HEK293 (cell line): ENCODE data around the gene TRIB2.

Experiments used
- CTCF ChIA-PET: fragments of 350-600 bp; formaldehyde crosslinking; extraction: SDS; loops from one replicate; lab custom pipeline; 2021; ENCODE audit warnings: antibody characterized with exemption; lab: Yijun Ruan, JAX
- POLR2A ChIA-PET: fragments of 300-600 bp; formaldehyde crosslinking; extraction: SDS; loops from one replicate; lab custom pipeline; 2020; ENCODE audit warnings: antibody characterized with exemption, inconsistent platforms; lab: Yijun Ruan, JAX
- H3K27ac ChIP-seq: fragments of 200-500 bp; sonication (Bioruptor generic); 2 replicates; pipeline ENCODE4 v1.5.1; 2014; ENCODE audit warnings: low read depth, low read length, control low read depth, inconsistent platforms; ENCODE audit errors: extremely low read depth
- H3K36me3 ChIP-seq, 2 experiments: fragments of 200-500 bp in 1 of 2; sonication (Bioruptor generic) in 1 of 2; 1 replicate in 1 of 2; 2 replicates in 1 of 2; pipeline ENCODE4 v1.5.1; 2014 to 2017; ENCODE audit warnings: inconsistent platforms in 2 of 2, low read length in 2 of 2; ENCODE audit not compliant: control insufficient read depth in 2 of 2, insufficient read depth in 1 of 2
- H3K4me1 ChIP-seq: fragments of 200-500 bp; sonication (Bioruptor generic); 2 replicates; pipeline ENCODE4 v1.5.1; 2014; ENCODE audit warnings: mild to moderate bottlenecking, low read length, inconsistent platforms; ENCODE audit not compliant: control insufficient read depth, insufficient read depth
- H3K4me3 ChIP-seq: 2 replicates; pipeline ENCODE4 v1.5.1; 2011; ENCODE audit warnings: low read depth, mild to moderate bottlenecking, control low read depth, low read length, moderate library complexity
- H3K9me3 ChIP-seq: fragments of 200-500 bp; sonication (Bioruptor generic); 2 replicates; pipeline ENCODE4 v1.5.1; 2014; ENCODE audit warnings: low read depth, low read length, inconsistent platforms; ENCODE audit not compliant: control insufficient read depth, insufficient read depth
- WT1 ChIP-seq: fragments of 450-650 bp; formaldehyde crosslinking; IDR thresholded peaks from 2 replicates; pipeline ENCODE4 v1.5.1; 2016; ENCODE audit warnings: missing biosample characterization, missing genetic modification characterization
- ZBTB17 ChIP-seq: fragments of 450-650 bp; formaldehyde crosslinking; IDR thresholded peaks from 2 replicates; pipeline ENCODE4 v1.5.1; 2016; ENCODE audit warnings: missing biosample characterization, missing genetic modification characterization
- ZBTB21 ChIP-seq: fragments of 450-650 bp; formaldehyde crosslinking; IDR thresholded peaks from 2 replicates; pipeline ENCODE4 v1.5.1; 2017; ENCODE audit warnings: missing biosample characterization, missing genetic modification characterization
- ZBTB48 ChIP-seq: fragments of 450-650 bp; formaldehyde crosslinking; IDR thresholded peaks from 2 replicates; pipeline ENCODE4 v1.5.1; 2016; ENCODE audit warnings: missing biosample characterization, missing genetic modification characterization
- ZFP69B ChIP-seq: fragments of 450-650 bp; formaldehyde crosslinking; IDR thresholded peaks from 2 replicates; pipeline ENCODE4 v1.5.1; 2016; ENCODE audit warnings: missing biosample characterization, missing genetic modification characterization
- ZNF169 ChIP-seq: fragments of 450-650 bp; formaldehyde crosslinking; IDR thresholded peaks from 2 replicates; pipeline ENCODE4 v1.5.1; 2016; ENCODE audit warnings: missing biosample characterization, missing genetic modification characterization
- ZNF2 ChIP-seq: fragments of 450-650 bp; formaldehyde crosslinking; IDR thresholded peaks from 2 replicates; pipeline ENCODE4 v1.5.1; 2016; ENCODE audit warnings: missing biosample characterization, missing genetic modification characterization
- ZNF248 ChIP-seq: fragments of 450-650 bp; formaldehyde crosslinking; IDR thresholded peaks from 2 replicates; pipeline ENCODE4 v1.5.1; 2017; ENCODE audit warnings: missing biosample characterization, missing genetic modification characterization
- ZNF623 ChIP-seq: fragments of 450-650 bp; formaldehyde crosslinking; IDR thresholded peaks from 2 replicates; pipeline ENCODE4 v1.5.1; 2016; ENCODE audit warnings: missing biosample characterization, missing genetic modification characterization
- ZNF701 ChIP-seq: fragments of 450-650 bp; formaldehyde crosslinking; IDR thresholded peaks from 2 replicates; pipeline ENCODE4 v1.5.1; 2016; ENCODE audit warnings: missing biosample characterization, missing genetic modification characterization
- ZNF707 ChIP-seq: fragments of 450-650 bp; formaldehyde crosslinking; IDR thresholded peaks from 2 replicates; pipeline ENCODE4 v1.5.1; 2016; ENCODE audit warnings: missing biosample characterization, missing genetic modification characterization
- ZNF785 ChIP-seq: fragments of 450-650 bp; formaldehyde crosslinking; IDR thresholded peaks from 2 replicates; pipeline ENCODE4 v1.5.1; 2016; ENCODE audit warnings: missing biosample characterization, missing genetic modification characterization
- ZNF792 ChIP-seq: fragments of 450-650 bp; formaldehyde crosslinking; IDR thresholded peaks from 2 replicates; pipeline ENCODE4 v1.5.1; 2016; ENCODE audit warnings: missing biosample characterization, missing genetic modification characterization
- TF ChIP-seq, protein P1 (sequence below): fragments of 450-650 bp; formaldehyde crosslinking; IDR thresholded peaks from 2 replicates; pipeline ENCODE4 v1.5.1; 2016; ENCODE audit warnings: missing biosample characterization, missing genetic modification characterization
- TF ChIP-seq, protein P2 (sequence below): fragments of 450-650 bp; formaldehyde crosslinking; IDR thresholded peaks from 2 replicates; pipeline ENCODE4 v1.5.1; 2016; ENCODE audit warnings: missing biosample characterization, missing genetic modification characterization
- TF ChIP-seq, protein P3 (sequence below): fragments of 450-650 bp; formaldehyde crosslinking; IDR thresholded peaks from 2 replicates; pipeline ENCODE4 v1.5.1; 2017; ENCODE audit warnings: missing biosample characterization, missing genetic modification characterization
- TF ChIP-seq, protein P4 (sequence below): fragments of 450-650 bp; formaldehyde crosslinking; IDR thresholded peaks from 2 replicates; pipeline ENCODE4 v1.5.1; 2016; ENCODE audit warnings: missing biosample characterization, missing genetic modification characterization
- TF ChIP-seq, protein P5 (sequence below): fragments of 450-650 bp; formaldehyde crosslinking; conservative IDR thresholded peaks from 2 replicates; pipeline ENCODE4 v1.5.1; 2016; ENCODE audit warnings: low read depth, missing biosample characterization, missing genetic modification characterization
- TF ChIP-seq, protein P6 (sequence below): fragments of 450-650 bp; formaldehyde crosslinking; IDR thresholded peaks from 2 replicates; pipeline ENCODE4 v1.5.0; 2017; ENCODE audit warnings: missing biosample characterization, missing genetic modification characterization, borderline replicate concordance

Gene TRIB2

DNA sequence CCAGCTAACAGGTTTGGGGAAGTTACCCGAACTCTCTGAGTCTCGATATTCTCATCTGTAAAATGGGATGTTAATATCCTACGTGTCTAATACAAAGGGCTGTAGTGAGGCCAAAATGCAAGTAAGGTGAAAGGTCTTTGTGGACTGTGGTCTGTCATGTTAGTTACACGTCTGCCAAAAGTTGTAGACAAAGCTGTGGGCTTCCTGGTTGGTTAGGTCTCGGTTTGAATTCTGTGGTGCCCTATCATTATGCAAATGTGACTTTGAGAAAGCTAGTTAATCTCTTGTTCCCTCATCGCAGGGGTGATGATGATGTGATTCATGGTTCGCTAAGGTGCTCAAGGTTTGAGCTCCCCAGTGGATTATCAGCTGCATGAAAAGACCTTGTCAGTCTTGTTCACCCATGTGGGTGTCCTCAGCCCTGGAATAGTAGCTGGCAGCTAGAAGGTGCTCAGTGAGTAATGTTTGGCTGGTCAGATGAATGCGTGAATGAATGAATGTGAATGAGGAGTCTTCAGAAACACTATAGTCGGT, 23.1 kb downstream of the TRIB2 start:
- no peak overlapping the region for H3K27ac ChIP-seq
- peaks cover 11 to 83% of the 10 kb centered on the region in 2 experiments for H3K36me3 ChIP-seq
- POLR2A ChIA-PET, result no interaction called here
- no peak for TF ChIP-seq WT1 (tag by site-specific recombination)
- no peak for TF ChIP-seq ZBTB17
- no peak for TF ChIP-seq ZNF701
- no peak for TF ChIP-seq ZNF785 (tag by site-specific recombination)
- TF ChIP-seq ZNF2 (tag by site-specific recombination), result no peak
- TF ChIP-seq, protein P1, sequence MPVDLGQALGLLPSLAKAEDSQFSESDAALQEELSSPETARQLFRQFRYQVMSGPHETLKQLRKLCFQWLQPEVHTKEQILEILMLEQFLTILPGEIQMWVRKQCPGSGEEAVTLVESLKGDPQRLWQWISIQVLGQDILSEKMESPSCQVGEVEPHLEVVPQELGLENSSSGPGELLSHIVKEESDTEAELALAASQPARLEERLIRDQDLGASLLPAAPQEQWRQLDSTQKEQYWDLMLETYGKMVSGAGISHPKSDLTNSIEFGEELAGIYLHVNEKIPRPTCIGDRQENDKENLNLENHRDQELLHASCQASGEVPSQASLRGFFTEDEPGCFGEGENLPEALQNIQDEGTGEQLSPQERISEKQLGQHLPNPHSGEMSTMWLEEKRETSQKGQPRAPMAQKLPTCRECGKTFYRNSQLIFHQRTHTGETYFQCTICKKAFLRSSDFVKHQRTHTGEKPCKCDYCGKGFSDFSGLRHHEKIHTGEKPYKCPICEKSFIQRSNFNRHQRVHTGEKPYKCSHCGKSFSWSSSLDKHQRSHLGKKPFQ (tag by site-specific recombination), result no peak
- TF ChIP-seq, protein P2, sequence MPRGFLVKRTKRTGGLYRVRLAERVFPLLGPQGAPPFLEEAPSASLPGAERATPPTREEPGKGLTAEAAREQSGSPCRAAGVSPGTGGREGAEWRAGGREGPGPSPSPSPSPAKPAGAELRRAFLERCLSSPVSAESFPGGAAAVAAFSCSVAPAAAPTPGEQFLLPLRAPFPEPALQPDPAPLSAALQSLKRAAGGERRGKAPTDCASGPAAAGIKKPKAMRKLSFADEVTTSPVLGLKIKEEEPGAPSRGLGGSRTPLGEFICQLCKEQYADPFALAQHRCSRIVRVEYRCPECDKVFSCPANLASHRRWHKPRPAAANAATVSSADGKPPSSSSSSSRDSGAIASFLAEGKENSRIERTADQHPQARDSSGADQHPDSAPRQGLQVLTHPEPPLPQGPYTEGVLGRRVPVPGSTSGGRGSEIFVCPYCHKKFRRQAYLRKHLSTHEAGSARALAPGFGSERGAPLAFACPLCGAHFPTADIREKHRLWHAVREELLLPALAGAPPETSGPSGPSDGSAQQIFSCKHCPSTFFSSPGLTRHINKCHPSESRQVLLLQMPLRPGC (tag by site-specific recombination), result no peak
- TF ChIP-seq, protein P3, sequence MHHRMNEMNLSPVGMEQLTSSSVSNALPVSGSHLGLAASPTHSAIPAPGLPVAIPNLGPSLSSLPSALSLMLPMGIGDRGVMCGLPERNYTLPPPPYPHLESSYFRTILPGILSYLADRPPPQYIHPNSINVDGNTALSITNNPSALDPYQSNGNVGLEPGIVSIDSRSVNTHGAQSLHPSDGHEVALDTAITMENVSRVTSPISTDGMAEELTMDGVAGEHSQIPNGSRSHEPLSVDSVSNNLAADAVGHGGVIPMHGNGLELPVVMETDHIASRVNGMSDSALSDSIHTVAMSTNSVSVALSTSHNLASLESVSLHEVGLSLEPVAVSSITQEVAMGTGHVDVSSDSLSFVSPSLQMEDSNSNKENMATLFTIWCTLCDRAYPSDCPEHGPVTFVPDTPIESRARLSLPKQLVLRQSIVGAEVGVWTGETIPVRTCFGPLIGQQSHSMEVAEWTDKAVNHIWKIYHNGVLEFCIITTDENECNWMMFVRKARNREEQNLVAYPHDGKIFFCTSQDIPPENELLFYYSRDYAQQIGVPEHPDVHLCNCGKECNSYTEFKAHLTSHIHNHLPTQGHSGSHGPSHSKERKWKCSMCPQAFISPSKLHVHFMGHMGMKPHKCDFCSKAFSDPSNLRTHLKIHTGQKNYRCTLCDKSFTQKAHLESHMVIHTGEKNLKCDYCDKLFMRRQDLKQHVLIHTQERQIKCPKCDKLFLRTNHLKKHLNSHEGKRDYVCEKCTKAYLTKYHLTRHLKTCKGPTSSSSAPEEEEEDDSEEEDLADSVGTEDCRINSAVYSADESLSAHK (tag by site-specific recombination), result no peak
- TF ChIP-seq ZNF169 (tag by site-specific recombination), result no peak
- TF ChIP-seq ZFP69B (tag by site-specific recombination), result no peak
- TF ChIP-seq, protein P4, sequence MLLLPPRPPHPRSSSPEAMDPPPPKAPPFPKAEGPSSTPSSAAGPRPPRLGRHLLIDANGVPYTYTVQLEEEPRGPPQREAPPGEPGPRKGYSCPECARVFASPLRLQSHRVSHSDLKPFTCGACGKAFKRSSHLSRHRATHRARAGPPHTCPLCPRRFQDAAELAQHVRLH (tag by site-specific recombination), result no peak
- TF ChIP-seq ZNF623, result no peak
- TF ChIP-seq, protein P5, sequence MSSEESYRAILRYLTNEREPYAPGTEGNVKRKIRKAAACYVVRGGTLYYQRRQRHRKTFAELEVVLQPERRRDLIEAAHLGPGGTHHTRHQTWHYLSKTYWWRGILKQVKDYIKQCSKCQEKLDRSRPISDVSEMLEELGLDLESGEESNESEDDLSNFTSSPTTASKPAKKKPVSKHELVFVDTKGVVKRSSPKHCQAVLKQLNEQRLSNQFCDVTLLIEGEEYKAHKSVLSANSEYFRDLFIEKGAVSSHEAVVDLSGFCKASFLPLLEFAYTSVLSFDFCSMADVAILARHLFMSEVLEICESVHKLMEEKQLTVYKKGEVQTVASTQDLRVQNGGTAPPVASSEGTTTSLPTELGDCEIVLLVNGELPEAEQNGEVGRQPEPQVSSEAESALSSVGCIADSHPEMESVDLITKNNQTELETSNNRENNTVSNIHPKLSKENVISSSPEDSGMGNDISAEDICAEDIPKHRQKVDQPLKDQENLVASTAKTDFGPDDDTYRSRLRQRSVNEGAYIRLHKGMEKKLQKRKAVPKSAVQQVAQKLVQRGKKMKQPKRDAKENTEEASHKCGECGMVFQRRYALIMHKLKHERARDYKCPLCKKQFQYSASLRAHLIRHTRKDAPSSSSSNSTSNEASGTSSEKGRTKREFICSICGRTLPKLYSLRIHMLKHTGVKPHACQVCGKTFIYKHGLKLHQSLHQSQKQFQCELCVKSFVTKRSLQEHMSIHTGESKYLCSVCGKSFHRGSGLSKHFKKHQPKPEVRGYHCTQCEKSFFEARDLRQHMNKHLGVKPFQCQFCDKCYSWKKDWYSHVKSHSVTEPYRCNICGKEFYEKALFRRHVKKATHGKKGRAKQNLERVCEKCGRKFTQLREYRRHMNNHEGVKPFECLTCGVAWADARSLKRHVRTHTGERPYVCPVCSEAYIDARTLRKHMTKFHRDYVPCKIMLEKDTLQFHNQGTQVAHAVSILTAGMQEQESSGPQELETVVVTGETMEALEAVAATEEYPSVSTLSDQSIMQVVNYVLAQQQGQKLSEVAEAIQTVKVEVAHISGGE (tag by site-specific recombination), result no peak
- no peak for TF ChIP-seq ZNF707 (tag by site-specific recombination)
- TF ChIP-seq ZNF792 (tag by site-specific recombination), result no peak
- no peak for TF ChIP-seq ZNF248 (tag by site-specific recombination)
- no peak for TF ChIP-seq ZBTB21
- TF ChIP-seq ZBTB48, result no peak
- TF ChIP-seq, protein P6, sequence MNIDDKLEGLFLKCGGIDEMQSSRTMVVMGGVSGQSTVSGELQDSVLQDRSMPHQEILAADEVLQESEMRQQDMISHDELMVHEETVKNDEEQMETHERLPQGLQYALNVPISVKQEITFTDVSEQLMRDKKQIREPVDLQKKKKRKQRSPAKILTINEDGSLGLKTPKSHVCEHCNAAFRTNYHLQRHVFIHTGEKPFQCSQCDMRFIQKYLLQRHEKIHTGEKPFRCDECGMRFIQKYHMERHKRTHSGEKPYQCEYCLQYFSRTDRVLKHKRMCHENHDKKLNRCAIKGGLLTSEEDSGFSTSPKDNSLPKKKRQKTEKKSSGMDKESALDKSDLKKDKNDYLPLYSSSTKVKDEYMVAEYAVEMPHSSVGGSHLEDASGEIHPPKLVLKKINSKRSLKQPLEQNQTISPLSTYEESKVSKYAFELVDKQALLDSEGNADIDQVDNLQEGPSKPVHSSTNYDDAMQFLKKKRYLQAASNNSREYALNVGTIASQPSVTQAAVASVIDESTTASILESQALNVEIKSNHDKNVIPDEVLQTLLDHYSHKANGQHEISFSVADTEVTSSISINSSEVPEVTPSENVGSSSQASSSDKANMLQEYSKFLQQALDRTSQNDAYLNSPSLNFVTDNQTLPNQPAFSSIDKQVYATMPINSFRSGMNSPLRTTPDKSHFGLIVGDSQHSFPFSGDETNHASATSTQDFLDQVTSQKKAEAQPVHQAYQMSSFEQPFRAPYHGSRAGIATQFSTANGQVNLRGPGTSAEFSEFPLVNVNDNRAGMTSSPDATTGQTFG (tag by site-specific recombination), result no peak
- TF ChIP-seq, all 188 proteins: peak for 0
- no peaks in the 10 kb centered on the region for H3K4me1 ChIP-seq
- H3K9me3 ChIP-seq, result no peaks in the 10 kb centered on the region
- CTCF ChIA-PET, result no interaction called here
- no peak overlapping the region for H3K4me3 ChIP-seq
